Measurements from ENCODE around the gene MARVELD3.

The MARVELD3 gene

DNA sequence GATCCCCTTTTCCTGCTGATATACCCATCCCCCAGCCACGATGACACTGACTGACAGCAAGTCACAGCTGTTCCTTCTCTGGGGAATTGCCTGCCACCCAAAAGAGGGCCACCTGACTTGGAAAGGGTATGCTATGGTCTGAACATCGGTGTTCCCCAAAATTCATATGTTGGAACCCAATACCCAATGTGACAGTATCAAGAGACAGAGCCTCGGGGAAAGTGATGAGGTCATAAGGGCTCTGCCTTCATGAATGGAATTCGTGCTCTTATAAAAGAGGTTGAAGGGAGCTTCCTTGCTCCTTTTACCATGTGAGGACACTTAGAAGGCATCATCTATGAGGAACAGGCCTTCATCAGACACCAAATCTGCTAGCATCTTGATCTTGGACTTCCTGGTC lies 7.6 kb upstream of the MARVELD3 start:
- Histone ChIP-seq H3K36me3 (ENCODE audit: insufficient read depth, low read length) (no peaks in the 10 kb centered on the region), H3K4me3 (ENCODE audit: low read length, poor library complexity, severe bottlenecking) (no peak overlapping the region), H3K27me3 (ENCODE audit: insufficient read depth, low read length, poor library complexity, severe bottlenecking) (no peaks in the 10 kb centered on the region), H2AFZ (ENCODE audit: low read length) (no peak overlapping the region), H3K9ac (ENCODE audit: low read depth, low read length, poor library complexity, severe bottlenecking) (no peak overlapping the region), H3K9me2 (replicated peaks; ENCODE audit: low read depth, low read length) (no peaks in the 10 kb centered on the region), H3K4me2 (ENCODE audit: low read depth, low read length, poor library complexity, severe bottlenecking) (no peak overlapping the region), H3K9me3 (ENCODE audit: insufficient read depth, low read depth, low read length) (no peaks in the 10 kb centered on the region), H3K79me2 (ENCODE audit: insufficient read depth, low read length) (no peaks in the 10 kb centered on the region), H3K4me1 (ENCODE audit: insufficient read depth, low read length, poor library complexity, severe bottlenecking) (peaks cover 12% of the 10 kb centered on the region), H4K20me1 (ENCODE audit: insufficient read depth, low read length, poor library complexity, severe bottlenecking) (no peaks in the 10 kb centered on the region), H3F3A (ENCODE audit: low read depth) (no peaks in the 10 kb centered on the region)
- TF ChIP-seq EZH2phosphoT487 (IDR thresholded peaks at IDR 0.05; ENCODE audit: borderline replicate concordance) = no peak
- TF ChIP-seq, protein P1, sequence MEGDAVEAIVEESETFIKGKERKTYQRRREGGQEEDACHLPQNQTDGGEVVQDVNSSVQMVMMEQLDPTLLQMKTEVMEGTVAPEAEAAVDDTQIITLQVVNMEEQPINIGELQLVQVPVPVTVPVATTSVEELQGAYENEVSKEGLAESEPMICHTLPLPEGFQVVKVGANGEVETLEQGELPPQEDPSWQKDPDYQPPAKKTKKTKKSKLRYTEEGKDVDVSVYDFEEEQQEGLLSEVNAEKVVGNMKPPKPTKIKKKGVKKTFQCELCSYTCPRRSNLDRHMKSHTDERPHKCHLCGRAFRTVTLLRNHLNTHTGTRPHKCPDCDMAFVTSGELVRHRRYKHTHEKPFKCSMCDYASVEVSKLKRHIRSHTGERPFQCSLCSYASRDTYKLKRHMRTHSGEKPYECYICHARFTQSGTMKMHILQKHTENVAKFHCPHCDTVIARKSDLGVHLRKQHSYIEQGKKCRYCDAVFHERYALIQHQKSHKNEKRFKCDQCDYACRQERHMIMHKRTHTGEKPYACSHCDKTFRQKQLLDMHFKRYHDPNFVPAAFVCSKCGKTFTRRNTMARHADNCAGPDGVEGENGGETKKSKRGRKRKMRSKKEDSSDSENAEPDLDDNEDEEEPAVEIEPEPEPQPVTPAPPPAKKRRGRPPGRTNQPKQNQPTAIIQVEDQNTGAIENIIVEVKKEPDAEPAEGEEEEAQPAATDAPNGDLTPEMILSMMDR (conservative IDR thresholded peaks at IDR 0.05; ENCODE audit: low read length) = no peak

DNA sequence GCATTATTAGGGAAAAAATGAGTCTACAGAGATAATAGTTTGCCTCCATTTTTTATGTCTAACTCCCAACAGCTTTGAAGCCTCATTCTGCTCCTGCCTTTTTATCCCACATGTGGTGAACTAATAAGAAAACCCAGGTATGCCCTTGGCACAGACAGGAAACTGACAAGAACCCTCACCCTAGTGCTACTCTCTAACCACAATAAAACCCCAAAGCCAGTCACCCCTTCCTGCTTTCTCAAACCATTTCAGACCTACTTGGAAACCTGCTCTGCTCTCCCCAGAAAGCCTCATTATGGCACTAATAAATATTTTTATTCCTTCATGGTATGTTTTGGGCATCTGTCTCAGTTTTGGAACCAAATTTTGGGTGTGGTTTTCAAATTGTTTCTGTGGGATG lies 3.9 kb upstream of the MARVELD3 start:
- Histone ChIP-seq H3K4me1 (ENCODE audit: insufficient read depth, low read length, poor library complexity, severe bottlenecking) (peaks cover 12% of the 10 kb centered on the region), H4K20me1 (ENCODE audit: insufficient read depth, low read length, poor library complexity, severe bottlenecking) (no peaks in the 10 kb centered on the region), H3F3A (ENCODE audit: low read depth) (no peaks in the 10 kb centered on the region), H2AFZ (ENCODE audit: low read length) (no peak overlapping the region), H3K27me3 (ENCODE audit: insufficient read depth, low read length, poor library complexity, severe bottlenecking) (no peaks in the 10 kb centered on the region), H3K79me2 (ENCODE audit: insufficient read depth, low read length) (no peaks in the 10 kb centered on the region), H3K9ac (ENCODE audit: low read depth, low read length, poor library complexity, severe bottlenecking) (no peak overlapping the region), H3K4me2 (ENCODE audit: low read depth, low read length, poor library complexity, severe bottlenecking) (peak overlapping the region; percentile 12), H3K9me2 (replicated peaks; ENCODE audit: low read depth, low read length) (no peaks in the 10 kb centered on the region), H3K9me3 (ENCODE audit: insufficient read depth, low read depth, low read length) (no peaks in the 10 kb centered on the region), H3K4me3 (ENCODE audit: low read length, poor library complexity, severe bottlenecking) (no peak overlapping the region), H3K36me3 (ENCODE audit: insufficient read depth, low read length) (no peaks in the 10 kb centered on the region)
- TF ChIP-seq EZH2phosphoT487 (IDR thresholded peaks at IDR 0.05; ENCODE audit: borderline replicate concordance) = no peak
- TF ChIP-seq, protein P1 (conservative IDR thresholded peaks at IDR 0.05; ENCODE audit: low read length) = no peak

DNA sequence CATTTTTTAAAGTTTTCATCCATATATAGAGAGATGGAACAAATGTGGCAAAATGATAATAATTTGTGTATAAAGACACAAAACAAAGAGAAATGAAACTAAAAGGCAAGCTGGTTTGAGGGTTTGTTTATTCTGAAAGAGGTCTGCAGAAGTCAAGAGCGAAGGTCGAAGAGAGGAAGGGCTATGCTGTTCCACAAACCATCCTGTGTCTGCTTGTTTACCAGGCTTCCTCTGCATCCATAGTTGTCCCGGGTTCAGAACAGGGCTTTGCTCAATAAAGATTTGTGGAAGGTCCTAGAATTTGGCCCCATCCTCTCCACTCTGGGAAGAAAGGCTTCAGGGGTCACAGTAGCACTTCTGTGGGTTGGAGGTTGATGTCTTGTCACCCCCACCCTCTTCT lies 2.4 kb upstream of the MARVELD3 start:
- no peaks in the 10 kb centered on the region for H4K20me1 ChIP-seq (ENCODE audit: insufficient read depth, low read length, poor library complexity, severe bottlenecking)
- H3K4me1 ChIP-seq (ENCODE audit: insufficient read depth, low read length, poor library complexity, severe bottlenecking) = peaks cover 12% of the 10 kb centered on the region
- H3F3A ChIP-seq (ENCODE audit: low read depth) = no peaks in the 10 kb centered on the region
- no peaks in the 10 kb centered on the region for H3K9me3 ChIP-seq (ENCODE audit: insufficient read depth, low read depth, low read length)
- H3K9ac ChIP-seq (ENCODE audit: low read depth, low read length, poor library complexity, severe bottlenecking) = no peak overlapping the region
- TF ChIP-seq, protein P1 (conservative IDR thresholded peaks at IDR 0.05; ENCODE audit: low read length) = no peak
- no peak for TF ChIP-seq EZH2phosphoT487 (IDR thresholded peaks at IDR 0.05; ENCODE audit: borderline replicate concordance)
- H3K9me2 ChIP-seq (replicated peaks; ENCODE audit: low read depth, low read length) = no peaks in the 10 kb centered on the region
- H3K4me3 ChIP-seq (ENCODE audit: low read length, poor library complexity, severe bottlenecking) = no peak overlapping the region
- H3K4me2 ChIP-seq (ENCODE audit: low read depth, low read length, poor library complexity, severe bottlenecking) = no peak overlapping the region
- H3K79me2 ChIP-seq (ENCODE audit: insufficient read depth, low read length) = no peaks in the 10 kb centered on the region
- no peaks in the 10 kb centered on the region for H3K27me3 ChIP-seq (ENCODE audit: insufficient read depth, low read length, poor library complexity, severe bottlenecking)
- no peaks in the 10 kb centered on the region for H3K36me3 ChIP-seq (ENCODE audit: insufficient read depth, low read length)
- 0 out of 2 replicates have a peak overlapping the region, but pooled peaks have one; percentile 48 for H2AFZ ChIP-seq (ENCODE audit: low read length)

All from Loucy (cell line).